ENCODE measurements around the gene PLA2G6. TPM values are rescaled to one million over a fixed set of nuclear protein-coding genes. Genes with fewer than 3 reads are reported as not detected.

PLA2G6 gene
- total RNA-seq, 1 donor from 2014 or later = 76.4 TPM

GRCh38 chr22:38073150-38074130 is 108.2 kb downstream of the PLA2G6 start:
- no peaks in the 10 kb centered on the region for H3K27me3 Mint-ChIP-seq
- DNase-seq (ENCODE audit: low spot score, unreplicated experiment) = no peak
- no peaks in the 10 kb centered on the region for H3K4me1 Mint-ChIP-seq (ENCODE audit: low read depth)
- no peak overlapping the region for H3K4me3 Mint-ChIP-seq (ENCODE audit: low read depth)
- H3K27ac Mint-ChIP-seq = no peak overlapping the region
- no peaks in the 10 kb centered on the region for H3K9me3 Mint-ChIP-seq (ENCODE audit: low read depth)
- no peak for TF ChIP-seq CTCF (IDR thresholded peaks at IDR 0.05; ENCODE audit: unreplicated experiment)
- peaks cover 9% of the 10 kb centered on the region for H3K36me3 Mint-ChIP-seq (ENCODE audit: insufficient read depth)

- no peaks in the 10 kb centered on the region for H3K27me3 Mint-ChIP-seq
- no peaks in the 10 kb centered on the region for H3K4me1 Mint-ChIP-seq (ENCODE audit: low read depth)
- no peak overlapping the region for H3K27ac Mint-ChIP-seq
These were observed 109.1 kb downstream of the PLA2G6 start for GRCh38 chr22:38072322-38073149.

GRCh38 chr22:38071421-38072321 is 110.0 kb downstream of the PLA2G6 start:
- H3K4me3 Mint-ChIP-seq (ENCODE audit: low read depth) = no peak overlapping the region
- no peak overlapping the region for H3K27ac Mint-ChIP-seq
- no peaks in the 10 kb centered on the region for H3K27me3 Mint-ChIP-seq
- no peak for DNase-seq (ENCODE audit: low spot score, unreplicated experiment)
- TF ChIP-seq CTCF (IDR thresholded peaks at IDR 0.05; ENCODE audit: unreplicated experiment) = no peak
- no peaks in the 10 kb centered on the region for H3K9me3 Mint-ChIP-seq (ENCODE audit: low read depth)
- peaks cover 11% of the 10 kb centered on the region for H3K36me3 Mint-ChIP-seq (ENCODE audit: insufficient read depth)
- H3K4me1 Mint-ChIP-seq (ENCODE audit: low read depth) = no peaks in the 10 kb centered on the region

More at GRCh38 chr22:38072322-38073149, 109.1 kb downstream of the PLA2G6 start:
- no peak for DNase-seq (ENCODE audit: low spot score, unreplicated experiment)
- no peak for TF ChIP-seq CTCF (IDR thresholded peaks at IDR 0.05; ENCODE audit: unreplicated experiment)
- Mint-ChIP-seq H3K4me3 (ENCODE audit: low read depth) (no peak overlapping the region), H3K36me3 (ENCODE audit: insufficient read depth) (peaks cover 9% of the 10 kb centered on the region), H3K9me3 (ENCODE audit: low read depth) (no peaks in the 10 kb centered on the region)

GRCh38 chr22:38070250-38070921 is 111.2 kb downstream of the PLA2G6 start:
- Mint-ChIP-seq H3K27ac (peak overlapping the region; percentile 59), H3K4me1 (ENCODE audit: low read depth) (no peaks in the 10 kb centered on the region), H3K27me3 (no peaks in the 10 kb centered on the region), H3K36me3 (ENCODE audit: insufficient read depth) (peaks cover 14% of the 10 kb centered on the region), H3K4me3 (ENCODE audit: low read depth) (no peak overlapping the region), H3K9me3 (ENCODE audit: low read depth) (no peaks in the 10 kb centered on the region)
- DNase-seq (ENCODE audit: low spot score, unreplicated experiment) = no peak
- TF ChIP-seq CTCF (IDR thresholded peaks at IDR 0.05; ENCODE audit: unreplicated experiment) = no peak

Data from progenitor cell of endocrine pancreas (in vitro differentiated cells).